HepG2 (cell line): Measurements from ENCODE around the gene PVR. TPM values are rescaled to one million over a fixed set of nuclear protein-coding genes. Genes with fewer than 3 reads are reported as not detected.

ENCODE experiments used
- ATAC-seq: fragments of 200-7000 bp; cut with Tn5 transposase; 3 replicates; pipeline ENCODE4 v1.9.1; 2020; ENCODE audit warnings: mild to moderate bottlenecking, moderate library complexity
- BruUV-seq: library from RNA; stranded (reverse); fragments of 400-500 nt; replicated peaks from 2 replicates; lab custom pipeline; 2021; lab: Mats Ljungman, UMichigan
- CTCF ChIA-PET: fragments of 300-600 bp; formaldehyde crosslinking; extraction: SDS; loops from one replicate; lab custom pipeline; 2021; ENCODE audit warnings: low total read pairs, inconsistent platforms, low intra/inter-chr PET ratio; lab: Yijun Ruan, JAX
- POLR2A ChIA-PET: fragments of 350-600 bp; sonication (Branson Sonifier 250); formaldehyde crosslinking; loops from one replicate; lab custom pipeline; 2020; ENCODE audit warnings: antibody characterized with exemption, inconsistent platforms; lab: Yijun Ruan, JAX
- DNase-seq: peaks from one replicate; pipeline ENCODE4 v3.0.0-alpha.2; 2015; ENCODE audit warnings: low spot score
- FAIRE-seq: peaks from 3 replicates; lab custom pipeline; 2011; peaks lifted over from hg19 to GRCh38; lab: Jason Lieb, UNC
- H2AFZ ChIP-seq: one replicate; pipeline ENCODE4 v1.6.1; 2011; ENCODE audit warnings: low read length, inconsistent platforms
- H3K27ac ChIP-seq: fragments of 300-600 bp; 3 replicates; pipeline ENCODE4 v1.8.0; 2011; ENCODE audit warnings: mixed run types, mild to moderate bottlenecking, mixed read lengths, low read length, inconsistent platforms; ENCODE audit not compliant: insufficient read depth; ENCODE audit errors: extremely low read length
- H3K27me3 ChIP-seq, 2 experiments: fragments of 200-600 bp in 1 of 2; 2 replicates in 1 of 2; 3 replicates in 1 of 2; pipeline versions ENCODE4 v1.6.0 to v1.8.0; 2011; ENCODE audit warnings: low read length in 2 of 2, mild to moderate bottlenecking in 2 of 2, moderate library complexity in 2 of 2, inconsistent platforms in 1 of 2; ENCODE audit not compliant: insufficient read depth in 2 of 2, control insufficient read depth in 1 of 2
- H3K36me3 ChIP-seq, 2 experiments: fragments of 200-600 bp in 1 of 2; replicated peaks in 1 of 2; 2 replicates in 1 of 2; 3 replicates in 1 of 2; pipeline versions ENCODE4 v1.5.1 to v1.8.0; 2011; ENCODE audit warnings: low read length in 2 of 2, inconsistent platforms in 1 of 2; ENCODE audit not compliant: insufficient read depth in 2 of 2, control insufficient read depth in 1 of 2
- H3K4me1 ChIP-seq: 2 replicates; pipeline ENCODE4 v1.5.1; 2012; ENCODE audit warnings: low read length, inconsistent platforms; ENCODE audit not compliant: insufficient read depth
- H3K4me2 ChIP-seq: 2 replicates; pipeline ENCODE4 v1.6.0; 2011; ENCODE audit warnings: low read depth, low read length, inconsistent platforms
- H3K4me3 ChIP-seq, 3 experiments: fragments of 200-600 bp in 1 of 3; sonication (generic), shearing (Covaris generic) in 1 of 3; replicated peaks in 1 of 3; 2 replicates each; pipeline ENCODE4 v1.5.1; 2011 to 2016; ENCODE audit warnings: low read length in 3 of 3, inconsistent platforms in 2 of 3, low read depth in 2 of 3, mild to moderate bottlenecking in 2 of 3, control low read depth in 1 of 3, mixed read lengths in 1 of 3; ENCODE audit not compliant: insufficient read depth in 1 of 3
- H3K79me2 ChIP-seq: one replicate; pipeline ENCODE4 v1.6.1; 2011; ENCODE audit warnings: low read length, inconsistent platforms; ENCODE audit not compliant: insufficient read depth
- H3K9ac ChIP-seq: 2 replicates; pipeline ENCODE4 v1.6.0; 2011; ENCODE audit warnings: mild to moderate bottlenecking, low read depth, low read length, inconsistent platforms; ENCODE audit not compliant: insufficient read depth
- H3K9me3 ChIP-seq: 2 replicates; pipeline ENCODE4 v1.5.1; 2012; ENCODE audit warnings: mild to moderate bottlenecking, low read length
- H4K20me1 ChIP-seq: 2 replicates; pipeline ENCODE4 v1.6.0; 2011; ENCODE audit warnings: inconsistent platforms, mild to moderate bottlenecking, low read length, moderate library complexity; ENCODE audit not compliant: insufficient read depth
- ADNP ChIP-seq: sonication (generic); formaldehyde crosslinking; IDR thresholded peaks from 2 replicates; pipeline ENCODE4 v1.4.0; 2020; ENCODE audit warnings: missing genetic modification reagents
- ATF3 ChIP-seq: sonication (generic); formaldehyde crosslinking; IDR thresholded peaks from 2 replicates; pipeline ENCODE4 v1.4.0; 2020; ENCODE audit warnings: missing genetic modification reagents
- GLMP ChIP-seq: sonication (generic); formaldehyde crosslinking; IDR thresholded peaks from 2 replicates; pipeline ENCODE4 v1.9.0; 2021; ENCODE audit warnings: missing genetic modification reagents, mild to moderate bottlenecking, borderline replicate concordance
- ISX ChIP-seq: sonication (generic); formaldehyde crosslinking; conservative IDR thresholded peaks from 2 replicates; pipeline ENCODE4 v1.5.0; 2020; ENCODE audit warnings: missing genetic modification reagents
- KAT2B ChIP-seq: fragments of 150-350 bp; IDR thresholded peaks from 2 replicates; pipeline ENCODE4 v1.6.1; 2014; ENCODE audit warnings: low read depth, low read length, borderline replicate concordance
- MED13 ChIP-seq: sonication (generic); formaldehyde crosslinking; IDR thresholded peaks from 2 replicates; pipeline ENCODE4 v1.5.0; 2020; ENCODE audit warnings: missing genetic modification reagents
- NBN ChIP-seq: fragments of 450-650 bp; conservative IDR thresholded peaks from 2 replicates; pipeline ENCODE4 v1.6.1; 2017
- NR2C2 ChIP-seq: sonication (generic); formaldehyde crosslinking; IDR thresholded peaks from 2 replicates; pipeline ENCODE4 v1.4.0; 2020; ENCODE audit warnings: missing genetic modification reagents, mild to moderate bottlenecking, moderate library complexity, borderline replicate concordance
- NR2F6 ChIP-seq, 2 experiments: IDR thresholded peaks; 2 replicates each; pipeline ENCODE4 v1.6.1; 2016; ENCODE audit warnings: antibody characterized with exemption in 1 of 2, mild to moderate bottlenecking in 1 of 2
- PCBP1 ChIP-seq: fragments of 200-400 bp; formaldehyde crosslinking; IDR thresholded peaks from 2 replicates; pipeline ENCODE4 v1.6.1; 2017; ENCODE audit warnings: mild to moderate bottlenecking, low read depth, low read length, borderline replicate concordance
- RFX5 ChIP-seq: IDR thresholded peaks from 2 replicates; pipeline ENCODE4 v1.6.1; 2011; ENCODE audit warnings: low read depth, low read length, improper control_type of control experiment
- SCMH1 ChIP-seq: sonication (generic); formaldehyde crosslinking; IDR thresholded peaks from 2 replicates; pipeline ENCODE4 v1.9.0; 2021; ENCODE audit warnings: missing genetic modification reagents, mild to moderate bottlenecking, borderline replicate concordance
- SIN3A ChIP-seq: IDR thresholded peaks from 2 replicates; pipeline ENCODE4 v1.6.1; 2011; ENCODE audit warnings: low read depth, mild to moderate bottlenecking, control low read depth, low read length, borderline replicate concordance
- SRSF4 ChIP-seq: fragments of 200-400 bp; formaldehyde crosslinking; IDR thresholded peaks from one replicate; pipeline ENCODE4 v1.6.1; 2018; ENCODE audit warnings: mild to moderate bottlenecking, low read depth, low read length, moderate library complexity; ENCODE audit not compliant: poor library complexity, severe bottlenecking
- TCF7L2 ChIP-seq: IDR thresholded peaks from 2 replicates; pipeline ENCODE4 v1.6.1; 2011; ENCODE audit warnings: mild to moderate bottlenecking, low read depth, low read length, moderate library complexity
- ZFP1 ChIP-seq: IDR thresholded peaks from 2 replicates; pipeline ENCODE4 v1.6.1; 2016
- ZNF20 ChIP-seq: sonication (generic); formaldehyde crosslinking; IDR thresholded peaks from 2 replicates; pipeline ENCODE4 v1.4.0; 2020; ENCODE audit warnings: mild to moderate bottlenecking, moderate library complexity, missing genetic modification reagents
- ZNF569 ChIP-seq: sonication (generic); formaldehyde crosslinking; IDR thresholded peaks from 2 replicates; pipeline ENCODE4 v1.5.0; 2020; ENCODE audit warnings: mild to moderate bottlenecking, missing genetic modification reagents, moderate library complexity, borderline replicate concordance
- WGBS: methylation state at CpG from one replicate; pipeline ENCODE4 v1.1.6; 2017; ENCODE audit warnings: low lambda C conversion rate; 5-methylcytosine and 5-hydroxymethylcytosine counted together
- in situ Hi-C: cut with HindIII; loops from 2 replicates; pipeline ENCODE4 v1.10.0; 2017; ENCODE audit warnings: low pct_unique_long_range_greater_than_20kb; ENCODE audit not compliant: extremely low pct_ligation_motif_present
- intact Hi-C: fragments of 100-400 bp; cut with micrococcal nuclease; formaldehyde crosslinking; loops from one replicate; pipeline ENCODE4 v1.10.0; 2022; ENCODE audit not compliant: unreplicated experiment
- polyA plus RNA-seq, 8 experiments: library from polyadenylated mRNA; depleted of rRNA in 3 of 8; stranded (reverse) in 7 of 8; unstranded in 1 of 8; fragments of >200 nt; fragmentation: Illumina TruSeq in 4 of 8; extraction: Trizol in 4 of 8; gene quantifications; 2 replicates each; pipeline versions ENCODE4 v1.2.1 to v1.2.3, GENCODE V29; 2011 to 2016; ENCODE audit warnings: low read depth in 4 of 8, missing spikeins in 1 of 8, mixed read lengths in 1 of 8; ENCODE audit not compliant: insufficient read depth in 1 of 8
- total RNA-seq, 5 experiments: library from RNA; depleted of rRNA; stranded (reverse); fragments of >200 nt; fragmentation: Illumina TruSeq; extraction: Trizol; gene quantifications; 2 replicates each; pipeline ENCODE4 v1.2.3, GENCODE V29; 2016; ENCODE audit warnings: low read depth in 1 of 5
- TF ChIP-seq, protein P1 (sequence below): sonication (generic); formaldehyde crosslinking; conservative IDR thresholded peaks from 2 replicates; pipeline ENCODE4 v1.8.0; 2022; ENCODE audit warnings: missing genetic modification reagents

PVR gene
- total and polyA plus RNA-seq, 2 of the 13 experiments (the other 11 are each of a cell fraction or from before 2014, with no cell fraction given), result 43.4 to 46.6 TPM

GRCh38 chr19:44653343-44653742 is 9.6 kb downstream of the PVR start:
- Histone ChIP-seq H3K4me3 (no peak overlapping the region), H3K27me3 (no peaks in the 10 kb centered on the region), H3K27ac (no peak overlapping the region), H3K36me3 (peaks cover 43 to 85% of the 10 kb centered on the region in 2 experiments), H2AFZ (no peak overlapping the region), H3K79me2 (peaks cover 2% of the 10 kb centered on the region), H4K20me1 (no peaks in the 10 kb centered on the region), H3K9me3 (no peaks in the 10 kb centered on the region), H3K4me2 (no peak overlapping the region), H3K9ac (no peak overlapping the region), H3K4me1 (no peaks in the 10 kb centered on the region)
- ChIA-PET CTCF (no interaction called here), POLR2A (interaction anchor here (0.9 to 2.5 kb wide), 5 partner anchors 9 to 76 kb away, joined by 3 to 7 read pairs (median 5); partner anchors contain the start of genes IGSF23 and PVR)
- TF ChIP-seq GLMP (CRISPR knock-in tag) (no peak), TCF7L2 (no peak), ZNF20 (CRISPR knock-in tag) (no peak), SRSF4 (no peak), PCBP1 (no peak), SIN3A (no peak), MED13 (no peak), RFX5 (no peak), ZFP1 (CRISPR knock-in tag) (no peak), KAT2B (no peak), ZNF569 (CRISPR knock-in tag) (no peak), ISX (CRISPR knock-in tag) (no peak), SCMH1 (CRISPR knock-in tag) (no peak), ADNP (no peak), NR2F6 (IDR thresholded peaks at IDR 0.05) (no peak), NR2F6 (CRISPR knock-in tag; IDR thresholded peaks at IDR 0.05) (no peak), ATF3 (CRISPR knock-in tag) (no peak), NR2C2 (CRISPR knock-in tag) (no peak), NBN (no peak)
- TF ChIP-seq, protein P1, sequence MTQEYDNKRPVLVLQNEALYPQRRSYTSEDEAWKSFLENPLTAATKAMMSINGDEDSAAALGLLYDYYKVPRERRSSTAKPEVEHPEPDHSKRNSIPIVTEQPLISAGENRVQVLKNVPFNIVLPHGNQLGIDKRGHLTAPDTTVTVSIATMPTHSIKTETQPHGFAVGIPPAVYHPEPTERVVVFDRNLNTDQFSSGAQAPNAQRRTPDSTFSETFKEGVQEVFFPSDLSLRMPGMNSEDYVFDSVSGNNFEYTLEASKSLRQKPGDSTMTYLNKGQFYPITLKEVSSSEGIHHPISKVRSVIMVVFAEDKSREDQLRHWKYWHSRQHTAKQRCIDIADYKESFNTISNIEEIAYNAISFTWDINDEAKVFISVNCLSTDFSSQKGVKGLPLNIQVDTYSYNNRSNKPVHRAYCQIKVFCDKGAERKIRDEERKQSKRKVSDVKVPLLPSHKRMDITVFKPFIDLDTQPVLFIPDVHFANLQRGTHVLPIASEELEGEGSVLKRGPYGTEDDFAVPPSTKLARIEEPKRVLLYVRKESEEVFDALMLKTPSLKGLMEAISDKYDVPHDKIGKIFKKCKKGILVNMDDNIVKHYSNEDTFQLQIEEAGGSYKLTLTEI, result no peak
- FAIRE-seq (no peak), ATAC-seq (no peak), DNase-seq (no peak)
- in situ Hi-C loops (no loop called here), intact Hi-C loops (no loop called here)
- BruUV-seq, result no TSS peak
- 96% methylated on average over 5 of the region's 5 CpGs for WGBS
